A549 (cell line): Measurements from ENCODE around the gene GCM1.

Experiments
- CTCF ChIP-seq: fragments of >200 bp; sonication (Bioruptor Twin); formaldehyde crosslinking; IDR thresholded peaks from 3 replicates; pipeline ENCODE4 v1.5.1; 2016
- EHF ChIP-seq: fragments of 250-450 bp; sonication (Bioruptor Pico); IDR thresholded peaks from 2 replicates; pipeline ENCODE4 v1.5.0; 2020; ENCODE audit warnings: mild to moderate bottlenecking

GRCh38 chr6:53175027-53175426 lies 26.4 kb upstream of the GCM1 start:
- TF ChIP-seq EHF (CRISPR knock-in tag) (no peak), CTCF (no peak)
